ENCODE results near the gene HSF2BP.
"Not testable (repeated sequence)": the region's sequence is repeated elsewhere in the genome, so short reads cannot be mapped to it uniquely, and the experiment has no call there.

HSF2BP gene

GRCh38 chr21:43654806-43655489 is 4.3 kb downstream of the HSF2BP start:
- Histone ChIP-seq H3K9me3 (peaks cover 4% of the 10 kb centered on the region; the same call in 1 of the 2 replicates), H3K27me3 (no peaks in the 10 kb centered on the region), H3K4me3 (ENCODE audit: low read depth, low read length) (no peak overlapping the region), H3K36me3 (no peaks in the 10 kb centered on the region), H3K4me1 (peaks cover 3% of the 10 kb centered on the region; the same call in 1 of the 2 replicates)
- TF ChIP-seq, protein P1, sequence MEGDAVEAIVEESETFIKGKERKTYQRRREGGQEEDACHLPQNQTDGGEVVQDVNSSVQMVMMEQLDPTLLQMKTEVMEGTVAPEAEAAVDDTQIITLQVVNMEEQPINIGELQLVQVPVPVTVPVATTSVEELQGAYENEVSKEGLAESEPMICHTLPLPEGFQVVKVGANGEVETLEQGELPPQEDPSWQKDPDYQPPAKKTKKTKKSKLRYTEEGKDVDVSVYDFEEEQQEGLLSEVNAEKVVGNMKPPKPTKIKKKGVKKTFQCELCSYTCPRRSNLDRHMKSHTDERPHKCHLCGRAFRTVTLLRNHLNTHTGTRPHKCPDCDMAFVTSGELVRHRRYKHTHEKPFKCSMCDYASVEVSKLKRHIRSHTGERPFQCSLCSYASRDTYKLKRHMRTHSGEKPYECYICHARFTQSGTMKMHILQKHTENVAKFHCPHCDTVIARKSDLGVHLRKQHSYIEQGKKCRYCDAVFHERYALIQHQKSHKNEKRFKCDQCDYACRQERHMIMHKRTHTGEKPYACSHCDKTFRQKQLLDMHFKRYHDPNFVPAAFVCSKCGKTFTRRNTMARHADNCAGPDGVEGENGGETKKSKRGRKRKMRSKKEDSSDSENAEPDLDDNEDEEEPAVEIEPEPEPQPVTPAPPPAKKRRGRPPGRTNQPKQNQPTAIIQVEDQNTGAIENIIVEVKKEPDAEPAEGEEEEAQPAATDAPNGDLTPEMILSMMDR (IDR thresholded peaks at IDR 0.05; ENCODE audit: low read depth, low read length), result no peak
- no peak for DNase-seq

GRCh38 chr21:43653626-43654025 is 5.7 kb downstream of the HSF2BP start:
- Histone ChIP-seq H3K9me3 (no peaks in the 10 kb centered on the region), H3K4me1 (no peaks in the 10 kb centered on the region), H3K4me3 (ENCODE audit: low read depth, low read length) (no peak overlapping the region), H3K36me3 (no peaks in the 10 kb centered on the region), H3K27me3 (no peaks in the 10 kb centered on the region)
- DNase-seq, result no peak
- TF ChIP-seq, protein P1 (IDR thresholded peaks at IDR 0.05; ENCODE audit: low read depth, low read length), result peak; percentile 18; the same call in 1 of the 2 replicates

GRCh38 chr21:43652616-43653015 is 6.7 kb downstream of the HSF2BP start:
- Histone ChIP-seq H3K4me3 (ENCODE audit: low read depth, low read length) (no peak overlapping the region), H3K4me1 (no peaks in the 10 kb centered on the region), H3K36me3 (no peaks in the 10 kb centered on the region), H3K9me3 (no peaks in the 10 kb centered on the region), H3K27me3 (no peaks in the 10 kb centered on the region)
- DNase-seq, result no peak
- TF ChIP-seq, protein P1 (IDR thresholded peaks at IDR 0.05; ENCODE audit: low read depth, low read length), result no peak

- not testable (repeated sequence) for H3K4me3 ChIP-seq (ENCODE audit: low read depth, low read length)
Measured at GRCh38 chr21:43651926-43652325, 7.4 kb downstream of the HSF2BP start.

GRCh38 chr21:43648171-43648570 is 11.1 kb downstream of the HSF2BP start:
- Histone ChIP-seq H3K36me3 (no peaks in the 10 kb centered on the region), H3K4me3 (ENCODE audit: low read depth, low read length) (no peak overlapping the region), H3K9me3 (no peaks in the 10 kb centered on the region), H3K4me1 (no peaks in the 10 kb centered on the region), H3K27me3 (no peaks in the 10 kb centered on the region)
- TF ChIP-seq, protein P1 (IDR thresholded peaks at IDR 0.05; ENCODE audit: low read depth, low read length), result no peak
- DNase-seq, result no peak

More at GRCh38 chr21:43651926-43652325, 7.4 kb downstream of the HSF2BP start:
- H3K9me3 ChIP-seq, DNase-seq, H3K4me1 ChIP-seq, H3K36me3 ChIP-seq, H3K27me3 ChIP-seq: not testable (repeated sequence)

- Histone ChIP-seq H3K36me3 (no peaks in the 10 kb centered on the region), H3K4me3 (ENCODE audit: low read depth, low read length) (no peak overlapping the region), H3K27me3 (no peaks in the 10 kb centered on the region), H3K9me3 (no peaks in the 10 kb centered on the region), H3K4me1 (no peaks in the 10 kb centered on the region)
- peak; percentile 92 for DNase-seq
- TF ChIP-seq, protein P1 (IDR thresholded peaks at IDR 0.05; ENCODE audit: low read depth, low read length), result peak; percentile 99
Measured at GRCh38 chr21:43646550-43647260, 12.6 kb downstream of the HSF2BP start.
